Measurements from ENCODE around the gene SEPTIN10. TPM values are rescaled to one million over a fixed set of nuclear protein-coding genes. Genes with fewer than 3 reads are reported as not detected.

The SEPTIN10 gene
- total and polyA plus RNA-seq, 2 of the 8 experiments (the other 6 are each of a cell fraction or from before 2014, with no cell fraction given) = 23.7 to 101 TPM

GRCh38 chr2:109497463-109497862 lies 116.3 kb downstream of the SEPTIN10 start:
- no peaks in the 10 kb centered on the region for H3K4me1 ChIP-seq (replicated peaks in 1 of 4; ENCODE audit: control insufficient read depth in 3 of 4, insufficient read depth in 4 of 4, low read length in 3 of 4)
- no peak overlapping the region for H4K91ac ChIP-seq (replicated peaks; ENCODE audit: insufficient read length, low read length)
- DNase-seq (ENCODE audit: low read depth in 1 of 2, low spot score in 2 of 2) (no peak), FAIRE-seq (no peak)
- peaks cover 10% of the 10 kb centered on the region; the same call in 1 of the 2 replicates for H3K23me2 ChIP-seq (ENCODE audit: low read depth, low read length)
- no peak overlapping the region for H3K4me2 ChIP-seq (ENCODE audit: insufficient read depth in 1 of 2, low read depth in 2 of 2, low read length in 2 of 2)
- no peak overlapping the region for H3K23ac ChIP-seq (ENCODE audit: insufficient read length)
- no peak overlapping the region for H2AFZ ChIP-seq (ENCODE audit: low read length)
- no peak overlapping the region for H3K9ac ChIP-seq (replicated peaks in 1 of 4; ENCODE audit: extremely low read depth in 1 of 4, low read depth in 3 of 4, low read length in 3 of 4)
- no peak overlapping the region for H4K5ac ChIP-seq (ENCODE audit: insufficient read length, low read depth, low read length)
- TF ChIP-seq MAFK (IDR thresholded peaks at IDR 0.05; ENCODE audit: low read depth, low read length) = no peak
- no peak for TF ChIP-seq CREB1 (IDR thresholded peaks at IDR 0.05)
- TF ChIP-seq HDAC2 (IDR thresholded peaks at IDR 0.05; ENCODE audit: borderline replicate concordance in 1 of 2, low read depth in 2 of 2, low read length in 2 of 2) = no peak
- TF ChIP-seq SAP30 (IDR thresholded peaks at IDR 0.05; ENCODE audit: insufficient read depth, insufficient replicate concordance, low read length) = no peak
- TF ChIP-seq BCL11A (IDR thresholded peaks at IDR 0.05; ENCODE audit: low read depth in 2 of 2, low read length in 2 of 2) = no peak
- no peak for TF ChIP-seq KDM1A (IDR thresholded peaks at IDR 0.05; ENCODE audit: borderline replicate concordance, low read length)
- no peak for TF ChIP-seq YY1 (IDR thresholded peaks at IDR 0.05; ENCODE audit: low read depth, low read length)
- no peak for TF ChIP-seq NANOG (IDR thresholded peaks at IDR 0.05; ENCODE audit: insufficient read depth, low read depth, low read length, poor library complexity, severe bottlenecking)
- no peak overlapping the region for H3K56ac ChIP-seq (replicated peaks; ENCODE audit: insufficient read length, low read depth, low read length)
- H3K18ac ChIP-seq (ENCODE audit: extremely low read depth, low read length) = no peak overlapping the region
- no peak overlapping the region for H3K14ac ChIP-seq (ENCODE audit: insufficient read length)
- H2BK120ac ChIP-seq (replicated peaks; ENCODE audit: low read depth, low read length) = no peak overlapping the region
- H3K4me3 ChIP-seq (ENCODE audit: extremely low read depth in 1 of 4, insufficient read depth in 2 of 4, low read depth in 3 of 4, low read length in 4 of 4) = no peak overlapping the region
- whole genome bisulfite sequencing, 2 experiments (ENCODE audit: extremely low coverage in 1 of 2, insufficient coverage in 1 of 2, insufficient read length in 1 of 2, insufficient replicate concordance in 2 of 2, low coverage in 1 of 2, low lambda C conversion rate in 2 of 2, missing lambda C conversion rate in 1 of 2) = 93% methylated on average over 8 of the region's 8 CpGs; no CpG with 5 or more reads in 1 of the 2 experiments
- no peak overlapping the region for H2BK20ac ChIP-seq (ENCODE audit: low read length)
- H2BK5ac ChIP-seq (ENCODE audit: low read depth, low read length) = no peak overlapping the region
- H3K79me2 ChIP-seq (ENCODE audit: control insufficient read depth in 1 of 2, insufficient read depth in 2 of 2, low read length in 2 of 2) = no peaks in the 10 kb centered on the region
- H3K9me3 ChIP-seq (ENCODE audit: insufficient read depth in 2 of 2, low read depth in 1 of 2, low read length in 1 of 2) = no peaks in the 10 kb centered on the region
- H2BK12ac ChIP-seq (ENCODE audit: low read depth, low read length) = no peak overlapping the region
- no peaks in the 10 kb centered on the region for H3K79me1 ChIP-seq (ENCODE audit: low read depth, low read length)
- no peak overlapping the region for H3K27ac ChIP-seq (ENCODE audit: low read depth, low read length)
- no peaks in the 10 kb centered on the region for H3K36me3 ChIP-seq (ENCODE audit: control insufficient read depth in 2 of 4, insufficient read depth in 4 of 4, low read length in 3 of 4)
- no peak overlapping the region for H2AK5ac ChIP-seq (ENCODE audit: low read depth, low read length)
- no peak overlapping the region for H2BK15ac ChIP-seq (ENCODE audit: low read length)
- POLR2A ChIA-PET (ENCODE audit: partially characterized antibody) = no interaction called here
- H3K27me3 ChIP-seq (replicated peaks in 1 of 4; ENCODE audit: control insufficient read depth in 3 of 4, extremely low read depth in 1 of 4, insufficient read depth in 3 of 4, low read length in 3 of 4) = no peaks in the 10 kb centered on the region
- H4K8ac ChIP-seq (ENCODE audit: extremely low read depth, insufficient read depth, low read length) = no peak overlapping the region
- H4K20me1 ChIP-seq (replicated peaks in 1 of 2; ENCODE audit: control insufficient read depth in 1 of 2, insufficient read depth in 2 of 2, low read length in 2 of 2) = peaks cover 0 to 8% of the 10 kb centered on the region in 2 experiments
- H3K4ac ChIP-seq (replicated peaks; ENCODE audit: insufficient read length, low read depth, low read length) = no peak overlapping the region
- CTCF ChIA-PET (ENCODE audit: partially characterized antibody) = interaction anchor here (0.8 to 3.5 kb wide), 7 partner anchors 11 to 371 kb away, joined by 3 to 22 read pairs (median 4); no protein-coding TSS in a partner anchor

All from H1 (cell line).